Stomach (tissue), 9 donors: ENCODE results near the gene RNF43. TPM values are rescaled to one million over a fixed set of nuclear protein-coding genes. Genes with fewer than 3 reads are reported as not detected.

ENCODE experiments used
- DNase-seq, 2 donors: peaks; one replicate each; pipeline versions ENCODE4 v3.0.0 to v3.0.0-alpha.2; 2013 to 2019
- H3K27ac ChIP-seq, 5 donors: fragments of 200-600 bp in 4 of 5; sonication (generic) in 4 of 5; one replicate each; pipeline ENCODE4 v1.5.1; 2013 to 2019; ENCODE audit warnings: mild to moderate bottlenecking in 1 of 5, moderate library complexity in 1 of 5
- H3K27me3 ChIP-seq, 3 donors: fragments of 200-600 bp; sonication (generic); one replicate each; pipeline ENCODE4 v1.5.1; 2017 to 2019; ENCODE audit warnings: mixed run types in 1 of 3
- H3K36me3 ChIP-seq, 4 donors: fragments of 200-600 bp; sonication (generic); 1 replicate in 3 of 4; 2 replicates in 1 of 4; pipeline ENCODE4 v1.5.1; 2016 to 2019
- H3K4me1 ChIP-seq, 4 donors: fragments of 200-600 bp; sonication (generic); one replicate each; pipeline ENCODE4 v1.5.1; 2016 to 2019
- H3K4me3 ChIP-seq, 4 donors: fragments of 200-600 bp; sonication (generic) in 3 of 4; one replicate each; pipeline ENCODE4 v1.5.1; 2016 to 2019; ENCODE audit warnings: mild to moderate bottlenecking in 1 of 4
- H3K9me3 ChIP-seq, 4 donors: fragments of 200-600 bp; sonication (generic); one replicate each; pipeline ENCODE4 v1.5.1; 2016 to 2019
- CTCF ChIP-seq, 7 experiments: fragments of 450-650 bp in 4 of 7; fragments of 200-600 bp in 3 of 7; sonication (generic) in 3 of 7; IDR thresholded peaks; one replicate each; pipeline ENCODE4 v1.5.1; 2016 to 2019; ENCODE audit warnings: antibody characterized with exemption in 7 of 7, control low read depth in 2 of 7, mild to moderate bottlenecking in 1 of 7
- EP300 ChIP-seq: sonication (generic); formaldehyde crosslinking; IDR thresholded peaks from one replicate; pipeline ENCODE4 v1.6.1; 2017; ENCODE audit warnings: antibody characterized with exemption
- POLR2A ChIP-seq, 4 donors: fragments of 450-650 bp; IDR thresholded peaks; one replicate each; pipeline ENCODE4 v1.6.1; 2016; ENCODE audit warnings: antibody characterized with exemption in 4 of 4, control low read depth in 2 of 4, mild to moderate bottlenecking in 1 of 4, moderate library complexity in 1 of 4
- POLR2AphosphoS5 ChIP-seq, 3 donors: sonication (generic); formaldehyde crosslinking; IDR thresholded peaks; one replicate each; pipeline ENCODE4 v1.6.1; 2016; ENCODE audit warnings: antibody characterized with exemption in 3 of 3
- WGBS, 5 donors: extraction: QIAGEN DNeasy Blood & Tissue Kit in 3 of 5; methylation state at CpG; one replicate each; pipeline versions ENCODE4 v1.1.5 to v1.1.7; 2013 to 2018; 5-methylcytosine and 5-hydroxymethylcytosine counted together
- intact Hi-C: fragments of 100-400 bp; cut with DNase I; formaldehyde crosslinking; loops from one replicate; pipeline ENCODE4 v1.15.1; 2023; ENCODE audit warnings: low total_unique reads
- polyA plus RNA-seq, 3 donors: library from polyadenylated mRNA; stranded (reverse); fragments of 200-250 nt; gene quantifications; one replicate each; pipeline ENCODE4 v1.2.3, GENCODE V29; 2013
- total RNA-seq, 5 donors: library from RNA; depleted of rRNA; stranded (reverse); fragments of >200 nt; gene quantifications; one replicate each; pipeline versions ENCODE4 v1.1.0 to v1.2.3, GENCODE V29; 2014 to 2016
- donor health status: healthy with polysubstance abuse.
- donor health status: Bipolar disorder and iron deficiency.
- donor health status: healthy.

Gene RNF43
- total and polyA plus RNA-seq, 8 donors: 0.92 to 269 (median 6.6) TPM

GRCh38 chr17:58378733-58379510 lies 38.4 kb downstream of the RNF43 start:
- H3K4me3 ChIP-seq: no peak overlapping the region
- H3K4me1 ChIP-seq: peaks cover 28 to 63% (median 38%) of the 10 kb centered on the region in 4 donors
- WGBS, 5 donors: 61 to 76% (median 71%) methylated on average over 8 of the region's 8 CpGs
- no peaks in the 10 kb centered on the region for H3K36me3 ChIP-seq
- H3K9me3 ChIP-seq: no peaks in the 10 kb centered on the region
- H3K27ac ChIP-seq: no peak overlapping the region
- intact Hi-C loops: no loop called here
- no peak for DNase-seq
- no peaks in the 10 kb centered on the region for H3K27me3 ChIP-seq
- TF ChIP-seq POLR2AphosphoS5 (IDR thresholded peaks at IDR 0.05) (no peak), CTCF (IDR thresholded peaks at IDR 0.05) (no peak), EP300 (no peak), POLR2A (IDR thresholded peaks at IDR 0.05) (no peak)

GRCh38 chr17:58377661-58378060 lies 39.7 kb downstream of the RNF43 start:
- H3K27ac ChIP-seq: peak overlapping the region in 1 of 5 donors; percentile 47
- no peak for TF ChIP-seq POLR2A (IDR thresholded peaks at IDR 0.05)
- TF ChIP-seq POLR2AphosphoS5 (IDR thresholded peaks at IDR 0.05): no peak
- no peak for TF ChIP-seq EP300
- TF ChIP-seq CTCF (IDR thresholded peaks at IDR 0.05): no peak

GRCh38 chr17:58377093-58377601 lies 40.2 kb downstream of the RNF43 start:
- Histone ChIP-seq H3K4me1 (peaks cover 22 to 49% (median 26%) of the 10 kb centered on the region in 4 donors), H3K27me3 (no peaks in the 10 kb centered on the region), H3K4me3 (no peak overlapping the region), H3K27ac (peak overlapping the region in 2 of 5 donors; percentile 13 to 47), H3K9me3 (no peaks in the 10 kb centered on the region), H3K36me3 (no peaks in the 10 kb centered on the region)
- WGBS, 5 donors: 39 to 63% (median 51%) methylated on average over 3 of the region's 3 CpGs
- intact Hi-C loops: no loop called here
- DNase-seq: peak; percentile 63 to 92
- TF ChIP-seq POLR2A (IDR thresholded peaks at IDR 0.05) (no peak), POLR2AphosphoS5 (IDR thresholded peaks at IDR 0.05) (peak in 2 of 3 donors; percentile 30 to 49), EP300 (no peak), CTCF (IDR thresholded peaks at IDR 0.05) (no peak)

More at GRCh38 chr17:58377661-58378060, 39.7 kb downstream of the RNF43 start:
- 60 to 77% (median 72%) methylated on average over 5 of the region's 5 CpGs for WGBS, 5 donors
- no peaks in the 10 kb centered on the region for H3K36me3 ChIP-seq
- no peak overlapping the region for H3K4me3 ChIP-seq
- no peaks in the 10 kb centered on the region for H3K9me3 ChIP-seq
- intact Hi-C loops: no loop called here
- no peak for DNase-seq
- peaks cover 27 to 54% (median 30%) of the 10 kb centered on the region in 4 donors for H3K4me1 ChIP-seq
- no peaks in the 10 kb centered on the region for H3K27me3 ChIP-seq

GRCh38 chr17:58376472-58377000 lies 40.8 kb downstream of the RNF43 start:
- 61 to 71% (median 63%) methylated on average over 4 of the region's 4 CpGs for WGBS, 5 donors
- peaks cover 16 to 43% (median 20%) of the 10 kb centered on the region in 4 donors for H3K4me1 ChIP-seq
- H3K27ac ChIP-seq: peak overlapping the region in 1 of 5 donors; percentile 47
- no peak for TF ChIP-seq CTCF (IDR thresholded peaks at IDR 0.05)
- TF ChIP-seq POLR2A (IDR thresholded peaks at IDR 0.05): no peak
- TF ChIP-seq POLR2AphosphoS5 (IDR thresholded peaks at IDR 0.05): no peak
- TF ChIP-seq EP300: no peak
- no peaks in the 10 kb centered on the region for H3K9me3 ChIP-seq
- DNase-seq: no peak
- intact Hi-C loops: no loop called here
- no peaks in the 10 kb centered on the region for H3K36me3 ChIP-seq
- no peak overlapping the region for H3K4me3 ChIP-seq
- no peaks in the 10 kb centered on the region for H3K27me3 ChIP-seq
